WTC11 (cell line): ENCODE data around the gene N4BP2L2. TPM values are rescaled to one million over a fixed set of nuclear protein-coding genes. Genes with fewer than 3 reads are reported as not detected.

Source experiments
- ATAC-seq: fragments of 200-7000 bp; cut with Tn5 transposase; 2 replicates; pipeline ENCODE4 v1.10.0; 2021; ENCODE audit warnings: mild to moderate bottlenecking, moderate library complexity
- CTCF ChIA-PET: fragments of 300-600 bp; sonication (Branson Sonifier 250); formaldehyde crosslinking; loops from one replicate; lab custom pipeline; 2021; ENCODE audit warnings: antibody characterized with exemption; lab: Charles Lee
- POLR2A ChIA-PET: fragments of 350-600 bp; sonication (Branson Sonifier 250); formaldehyde crosslinking; loops from one replicate; lab custom pipeline; 2021; ENCODE audit warnings: antibody characterized with exemption; lab: Charles Lee
- DNase-seq: peaks from one replicate; pipeline ENCODE4 v3.0.0; 2021; ENCODE audit warnings: low spot score
- H3K27ac Mint-ChIP-seq: 2 replicates; pipeline ENCODE4 v1.8.0; 2021; ENCODE audit warnings: mixed read lengths
- H3K27me3 Mint-ChIP-seq: 2 replicates; pipeline ENCODE4 v1.8.0; 2021; ENCODE audit warnings: low read depth, mild to moderate bottlenecking, moderate library complexity, mixed read lengths
- H3K36me3 Mint-ChIP-seq: 2 replicates; pipeline ENCODE4 v1.8.0; 2021; ENCODE audit warnings: mixed read lengths
- H3K4me1 Mint-ChIP-seq: 2 replicates; pipeline ENCODE4 v1.8.0; 2022; ENCODE audit warnings: mixed read lengths
- H3K4me3 Mint-ChIP-seq: 2 replicates; pipeline ENCODE4 v1.8.0; 2021; ENCODE audit warnings: mild to moderate bottlenecking, moderate library complexity, mixed read lengths
- H3K9me3 Mint-ChIP-seq: 2 replicates; pipeline ENCODE4 v1.8.0; 2021; ENCODE audit warnings: mixed read lengths
- CREB1 ChIP-seq: sonication (generic); formaldehyde crosslinking; IDR thresholded peaks from 2 replicates; pipeline ENCODE4 v1.8.0; 2023; ENCODE audit warnings: mild to moderate bottlenecking, missing genetic modification reagents
- ELF4 ChIP-seq: sonication (generic); formaldehyde crosslinking; IDR thresholded peaks from 2 replicates; pipeline ENCODE4 v1.8.1; 2022; ENCODE audit warnings: low read depth, mild to moderate bottlenecking, moderate library complexity, missing genetic modification reagents
- GTF2I ChIP-seq: fragments of 250-450 bp; sonication (Bioruptor Pico); conservative IDR thresholded peaks from 2 replicates; pipeline ENCODE4 v1.4.0; 2021; ENCODE audit warnings: mild to moderate bottlenecking
- HMGA2 ChIP-seq: fragments of 250-450 bp; sonication (Bioruptor Pico); IDR thresholded peaks from 2 replicates; pipeline ENCODE4 v1.4.0; 2021; ENCODE audit warnings: mild to moderate bottlenecking, moderate library complexity
- IRF2 ChIP-seq: sonication (generic); formaldehyde crosslinking; IDR thresholded peaks from 2 replicates; pipeline ENCODE4 v1.8.0; 2022; ENCODE audit warnings: low read depth, missing genetic modification reagents, borderline replicate concordance
- MYBL2 ChIP-seq: sonication (generic); formaldehyde crosslinking; IDR thresholded peaks from 2 replicates; pipeline ENCODE4 v1.8.1; 2023; ENCODE audit warnings: mild to moderate bottlenecking, moderate library complexity, missing genetic modification reagents
- OVOL2 ChIP-seq: fragments of 250-450 bp; sonication (Bioruptor Pico); IDR thresholded peaks from 2 replicates; pipeline ENCODE4 v1.9.0; 2021; ENCODE audit warnings: mild to moderate bottlenecking, borderline replicate concordance
- RELA ChIP-seq: sonication (generic); formaldehyde crosslinking; IDR thresholded peaks from 2 replicates; pipeline ENCODE4 v1.8.1; 2022; ENCODE audit warnings: missing genetic modification reagents, mild to moderate bottlenecking, borderline replicate concordance
- ZNF121 ChIP-seq: sonication (generic); formaldehyde crosslinking; IDR thresholded peaks from 2 replicates; pipeline ENCODE4 v1.8.0; 2023; ENCODE audit warnings: missing genetic modification reagents
- ZNF219 ChIP-seq: sonication (generic); formaldehyde crosslinking; IDR thresholded peaks from 2 replicates; pipeline ENCODE4 v1.8.0; 2023; ENCODE audit warnings: missing genetic modification reagents, mild to moderate bottlenecking, borderline replicate concordance
- ZNF396 ChIP-seq: fragments of 250-450 bp; sonication (Bioruptor Pico); IDR thresholded peaks from 2 replicates; pipeline ENCODE4 v1.8.0; 2021; ENCODE audit warnings: mild to moderate bottlenecking, moderate library complexity, borderline replicate concordance
- ZNF423 ChIP-seq: fragments of 250-450 bp; sonication (Bioruptor Pico); IDR thresholded peaks from 2 replicates; pipeline ENCODE4 v2.1.2; 2022; ENCODE audit warnings: mild to moderate bottlenecking, moderate library complexity
- total RNA-seq: library from RNA; stranded (reverse); gene quantifications from 3 replicates; pipeline ENCODE4 v1.2.3, GENCODE V29; 2021
- TF ChIP-seq, protein P1 (sequence below): fragments of 250-450 bp; sonication (Bioruptor Pico); IDR thresholded peaks from 2 replicates; pipeline ENCODE4 v1.9.0; 2021; ENCODE audit warnings: mild to moderate bottlenecking
- TF ChIP-seq, protein P2 (sequence below): sonication (generic); formaldehyde crosslinking; IDR thresholded peaks from 2 replicates; pipeline ENCODE4 v1.8.0; 2022; ENCODE audit warnings: mild to moderate bottlenecking, missing genetic modification reagents
- TF ChIP-seq, protein P3 (sequence below): sonication (generic); formaldehyde crosslinking; IDR thresholded peaks from 2 replicates; pipeline ENCODE4 v1.8.0; 2022; ENCODE audit warnings: mild to moderate bottlenecking, missing genetic modification reagents
- TF ChIP-seq, protein P4 (sequence below): sonication (generic); formaldehyde crosslinking; IDR thresholded peaks from 2 replicates; pipeline ENCODE4 v1.8.1; 2022; ENCODE audit warnings: mild to moderate bottlenecking, moderate library complexity, missing genetic modification reagents
- TF ChIP-seq, protein P5 (sequence below): fragments of 200-600 bp; IDR thresholded peaks from 2 replicates; pipeline ENCODE4 v1.8.0; 2022; ENCODE audit warnings: antibody characterized with exemption
- TF ChIP-seq, protein P6 (sequence below): sonication (generic); formaldehyde crosslinking; IDR thresholded peaks from 2 replicates; pipeline ENCODE4 v1.8.0; 2023; ENCODE audit warnings: missing genetic modification reagents, mild to moderate bottlenecking, borderline replicate concordance
- TF ChIP-seq, protein P7 (sequence below): sonication (generic); formaldehyde crosslinking; conservative IDR thresholded peaks from 2 replicates; pipeline ENCODE4 v1.8.1; 2022; ENCODE audit warnings: mild to moderate bottlenecking, missing genetic modification reagents
- TF ChIP-seq, protein P8 (sequence below): sonication (generic); formaldehyde crosslinking; IDR thresholded peaks from 2 replicates; pipeline ENCODE4 v1.8.0; 2022; ENCODE audit warnings: mild to moderate bottlenecking, missing genetic modification reagents

N4BP2L2 gene
- total RNA-seq, 1 experiment from 2014 or later: 68.9 TPM

DNA sequence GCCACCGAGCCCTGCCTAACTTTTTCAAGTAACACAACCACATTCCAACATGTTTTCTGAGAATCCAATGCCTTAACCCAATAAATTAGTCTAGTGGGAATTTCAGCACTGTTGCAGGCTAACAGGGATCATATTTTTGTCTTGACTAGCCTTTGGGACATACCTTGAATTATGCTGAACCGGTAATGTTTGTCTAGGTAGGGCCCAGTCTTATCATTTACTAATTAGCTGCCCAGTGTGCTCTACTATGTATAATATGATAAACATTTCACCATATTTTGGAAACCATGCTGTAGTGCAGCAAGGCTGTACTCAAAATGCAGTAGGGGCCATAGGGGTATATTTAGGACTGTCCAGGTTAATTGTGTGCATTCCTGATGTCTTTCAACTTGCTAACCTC, 44.4 kb upstream of the N4BP2L2 start:
- H3K9me3 Mint-ChIP-seq: peaks cover 13% of the 10 kb centered on the region
- H3K36me3 Mint-ChIP-seq: peaks cover 4% of the 10 kb centered on the region
- ChIA-PET POLR2A (no interaction called here), CTCF (interaction anchor here (0.7 to 1.3 kb wide), 2 partner anchors 18 to 57 kb away, joined by 3 to 4 read pairs; no protein-coding TSS in a partner anchor)
- no peak overlapping the region for H3K4me3 Mint-ChIP-seq
- DNase-seq (no peak), ATAC-seq (no peak)
- TF ChIP-seq, protein P1, sequence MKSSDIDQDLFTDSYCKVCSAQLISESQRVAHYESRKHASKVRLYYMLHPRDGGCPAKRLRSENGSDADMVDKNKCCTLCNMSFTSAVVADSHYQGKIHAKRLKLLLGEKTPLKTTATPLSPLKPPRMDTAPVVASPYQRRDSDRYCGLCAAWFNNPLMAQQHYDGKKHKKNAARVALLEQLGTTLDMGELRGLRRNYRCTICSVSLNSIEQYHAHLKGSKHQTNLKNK (CRISPR knock-in tag): no peak
- no peak overlapping the region for H3K27ac Mint-ChIP-seq
- H3K4me1 Mint-ChIP-seq: peaks cover 14% of the 10 kb centered on the region
- peaks cover 8% of the 10 kb centered on the region for H3K27me3 Mint-ChIP-seq

DNA sequence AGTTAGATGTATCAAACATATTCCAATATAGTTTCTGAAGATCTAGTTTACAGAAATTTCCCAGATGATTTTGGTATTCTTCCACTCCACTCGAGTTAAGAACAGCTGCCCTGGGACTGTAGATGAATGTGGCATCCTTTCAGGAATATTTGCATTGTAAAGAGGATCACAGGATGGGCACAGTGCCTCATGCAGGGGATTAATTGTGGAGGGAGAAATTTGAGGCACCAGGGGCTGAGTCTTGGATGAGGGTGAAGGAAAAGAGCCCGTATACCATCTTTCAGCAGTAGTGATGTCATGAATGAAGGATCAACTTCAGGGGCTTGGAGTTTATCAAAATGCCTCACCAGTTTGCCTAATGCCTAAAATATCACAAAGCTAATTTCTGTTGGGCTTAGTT, 43.7 kb upstream of the N4BP2L2 start:
- DNase-seq: no peak
- H3K36me3 Mint-ChIP-seq: peaks cover 11% of the 10 kb centered on the region
- peaks cover 11% of the 10 kb centered on the region for H3K4me1 Mint-ChIP-seq
- no peak overlapping the region for H3K4me3 Mint-ChIP-seq
- no peak overlapping the region for H3K27ac Mint-ChIP-seq
- peaks cover 10% of the 10 kb centered on the region for H3K27me3 Mint-ChIP-seq
- peaks cover 20% of the 10 kb centered on the region for H3K9me3 Mint-ChIP-seq
- ChIA-PET CTCF (interaction anchor here (0.6 to 2.4 kb wide), 15 partner anchors 11 to 672 kb away, joined by 3 to 11 read pairs (median 4); partner anchors contain the start of gene N4BP2L2), POLR2A (interaction anchor here (0.6 kb wide), 1 partner anchor 179 kb away, joined by 3 read pairs; no protein-coding TSS in a partner anchor)
- no peak for ATAC-seq
- TF ChIP-seq RELA (CRISPR knock-in tag) (no peak), OVOL2 (CRISPR knock-in tag) (no peak), ZNF121 (CRISPR knock-in tag) (no peak), ZNF219 (CRISPR knock-in tag) (no peak), IRF2 (CRISPR knock-in tag) (no peak), ZNF396 (CRISPR knock-in tag) (no peak), GTF2I (no peak), ELF4 (CRISPR knock-in tag) (no peak), ZNF423 (no peak), CREB1 (CRISPR knock-in tag) (no peak), HMGA2 (CRISPR knock-in tag) (no peak), MYBL2 (CRISPR knock-in tag) (no peak)
- TF ChIP-seq, protein P2, sequence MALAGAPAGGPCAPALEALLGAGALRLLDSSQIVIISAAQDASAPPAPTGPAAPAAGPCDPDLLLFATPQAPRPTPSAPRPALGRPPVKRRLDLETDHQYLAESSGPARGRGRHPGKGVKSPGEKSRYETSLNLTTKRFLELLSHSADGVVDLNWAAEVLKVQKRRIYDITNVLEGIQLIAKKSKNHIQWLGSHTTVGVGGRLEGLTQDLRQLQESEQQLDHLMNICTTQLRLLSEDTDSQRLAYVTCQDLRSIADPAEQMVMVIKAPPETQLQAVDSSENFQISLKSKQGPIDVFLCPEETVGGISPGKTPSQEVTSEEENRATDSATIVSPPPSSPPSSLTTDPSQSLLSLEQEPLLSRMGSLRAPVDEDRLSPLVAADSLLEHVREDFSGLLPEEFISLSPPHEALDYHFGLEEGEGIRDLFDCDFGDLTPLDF: no peak
- TF ChIP-seq, protein P3, sequence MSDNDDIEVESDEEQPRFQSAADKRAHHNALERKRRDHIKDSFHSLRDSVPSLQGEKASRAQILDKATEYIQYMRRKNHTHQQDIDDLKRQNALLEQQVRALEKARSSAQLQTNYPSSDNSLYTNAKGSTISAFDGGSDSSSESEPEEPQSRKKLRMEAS (CRISPR knock-in tag): no peak
- TF ChIP-seq, protein P4, sequence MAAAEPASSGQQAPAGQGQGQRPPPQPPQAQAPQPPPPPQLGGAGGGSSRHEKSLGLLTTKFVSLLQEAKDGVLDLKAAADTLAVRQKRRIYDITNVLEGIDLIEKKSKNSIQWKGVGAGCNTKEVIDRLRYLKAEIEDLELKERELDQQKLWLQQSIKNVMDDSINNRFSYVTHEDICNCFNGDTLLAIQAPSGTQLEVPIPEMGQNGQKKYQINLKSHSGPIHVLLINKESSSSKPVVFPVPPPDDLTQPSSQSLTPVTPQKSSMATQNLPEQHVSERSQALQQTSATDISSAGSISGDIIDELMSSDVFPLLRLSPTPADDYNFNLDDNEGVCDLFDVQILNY (CRISPR knock-in tag): no peak
- TF ChIP-seq, protein P5, sequence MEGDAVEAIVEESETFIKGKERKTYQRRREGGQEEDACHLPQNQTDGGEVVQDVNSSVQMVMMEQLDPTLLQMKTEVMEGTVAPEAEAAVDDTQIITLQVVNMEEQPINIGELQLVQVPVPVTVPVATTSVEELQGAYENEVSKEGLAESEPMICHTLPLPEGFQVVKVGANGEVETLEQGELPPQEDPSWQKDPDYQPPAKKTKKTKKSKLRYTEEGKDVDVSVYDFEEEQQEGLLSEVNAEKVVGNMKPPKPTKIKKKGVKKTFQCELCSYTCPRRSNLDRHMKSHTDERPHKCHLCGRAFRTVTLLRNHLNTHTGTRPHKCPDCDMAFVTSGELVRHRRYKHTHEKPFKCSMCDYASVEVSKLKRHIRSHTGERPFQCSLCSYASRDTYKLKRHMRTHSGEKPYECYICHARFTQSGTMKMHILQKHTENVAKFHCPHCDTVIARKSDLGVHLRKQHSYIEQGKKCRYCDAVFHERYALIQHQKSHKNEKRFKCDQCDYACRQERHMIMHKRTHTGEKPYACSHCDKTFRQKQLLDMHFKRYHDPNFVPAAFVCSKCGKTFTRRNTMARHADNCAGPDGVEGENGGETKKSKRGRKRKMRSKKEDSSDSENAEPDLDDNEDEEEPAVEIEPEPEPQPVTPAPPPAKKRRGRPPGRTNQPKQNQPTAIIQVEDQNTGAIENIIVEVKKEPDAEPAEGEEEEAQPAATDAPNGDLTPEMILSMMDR: no peak
- TF ChIP-seq, protein P6, sequence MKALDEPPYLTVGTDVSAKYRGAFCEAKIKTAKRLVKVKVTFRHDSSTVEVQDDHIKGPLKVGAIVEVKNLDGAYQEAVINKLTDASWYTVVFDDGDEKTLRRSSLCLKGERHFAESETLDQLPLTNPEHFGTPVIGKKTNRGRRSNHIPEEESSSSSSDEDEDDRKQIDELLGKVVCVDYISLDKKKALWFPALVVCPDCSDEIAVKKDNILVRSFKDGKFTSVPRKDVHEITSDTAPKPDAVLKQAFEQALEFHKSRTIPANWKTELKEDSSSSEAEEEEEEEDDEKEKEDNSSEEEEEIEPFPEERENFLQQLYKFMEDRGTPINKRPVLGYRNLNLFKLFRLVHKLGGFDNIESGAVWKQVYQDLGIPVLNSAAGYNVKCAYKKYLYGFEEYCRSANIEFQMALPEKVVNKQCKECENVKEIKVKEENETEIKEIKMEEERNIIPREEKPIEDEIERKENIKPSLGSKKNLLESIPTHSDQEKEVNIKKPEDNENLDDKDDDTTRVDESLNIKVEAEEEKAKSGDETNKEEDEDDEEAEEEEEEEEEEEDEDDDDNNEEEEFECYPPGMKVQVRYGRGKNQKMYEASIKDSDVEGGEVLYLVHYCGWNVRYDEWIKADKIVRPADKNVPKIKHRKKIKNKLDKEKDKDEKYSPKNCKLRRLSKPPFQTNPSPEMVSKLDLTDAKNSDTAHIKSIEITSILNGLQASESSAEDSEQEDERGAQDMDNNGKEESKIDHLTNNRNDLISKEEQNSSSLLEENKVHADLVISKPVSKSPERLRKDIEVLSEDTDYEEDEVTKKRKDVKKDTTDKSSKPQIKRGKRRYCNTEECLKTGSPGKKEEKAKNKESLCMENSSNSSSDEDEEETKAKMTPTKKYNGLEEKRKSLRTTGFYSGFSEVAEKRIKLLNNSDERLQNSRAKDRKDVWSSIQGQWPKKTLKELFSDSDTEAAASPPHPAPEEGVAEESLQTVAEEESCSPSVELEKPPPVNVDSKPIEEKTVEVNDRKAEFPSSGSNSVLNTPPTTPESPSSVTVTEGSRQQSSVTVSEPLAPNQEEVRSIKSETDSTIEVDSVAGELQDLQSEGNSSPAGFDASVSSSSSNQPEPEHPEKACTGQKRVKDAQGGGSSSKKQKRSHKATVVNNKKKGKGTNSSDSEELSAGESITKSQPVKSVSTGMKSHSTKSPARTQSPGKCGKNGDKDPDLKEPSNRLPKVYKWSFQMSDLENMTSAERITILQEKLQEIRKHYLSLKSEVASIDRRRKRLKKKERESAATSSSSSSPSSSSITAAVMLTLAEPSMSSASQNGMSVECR: no peak
- TF ChIP-seq, protein P7, sequence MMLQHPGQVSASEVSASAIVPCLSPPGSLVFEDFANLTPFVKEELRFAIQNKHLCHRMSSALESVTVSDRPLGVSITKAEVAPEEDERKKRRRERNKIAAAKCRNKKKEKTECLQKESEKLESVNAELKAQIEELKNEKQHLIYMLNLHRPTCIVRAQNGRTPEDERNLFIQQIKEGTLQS: no peak
- TF ChIP-seq, protein P8, sequence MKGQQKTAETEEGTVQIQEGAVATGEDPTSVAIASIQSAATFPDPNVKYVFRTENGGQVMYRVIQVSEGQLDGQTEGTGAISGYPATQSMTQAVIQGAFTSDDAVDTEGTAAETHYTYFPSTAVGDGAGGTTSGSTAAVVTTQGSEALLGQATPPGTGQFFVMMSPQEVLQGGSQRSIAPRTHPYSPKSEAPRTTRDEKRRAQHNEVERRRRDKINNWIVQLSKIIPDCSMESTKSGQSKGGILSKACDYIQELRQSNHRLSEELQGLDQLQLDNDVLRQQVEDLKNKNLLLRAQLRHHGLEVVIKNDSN (CRISPR knock-in tag): no peak
